H1 (cell line): ENCODE results near the gene DPP4. TPM values are rescaled to one million over a fixed set of nuclear protein-coding genes. Genes with fewer than 3 reads are reported as not detected.

Experiments
- CTCF ChIA-PET: fragments of 300-600 bp; sonication (Branson Sonifier 250); formaldehyde crosslinking; loops from one replicate; lab custom pipeline; 2021; ENCODE audit not compliant: partially characterized antibody; lab: Charles Lee
- POLR2A ChIA-PET: fragments of 300-600 bp; sonication (Branson Sonifier 250); formaldehyde crosslinking; loops from one replicate; lab custom pipeline; 2021; ENCODE audit warnings: inconsistent platforms; ENCODE audit not compliant: partially characterized antibody; lab: Charles Lee
- DNase-seq, 2 experiments: peaks; one replicate each; pipeline versions ENCODE4 v3.0.0 to v3.0.0-alpha.2; 2010 to 2022; ENCODE audit warnings: low spot score in 2 of 2, low read depth in 1 of 2, mixed read lengths in 1 of 2
- FAIRE-seq: peaks from 2 replicates; lab custom pipeline; 2011; peaks lifted over from hg19 to GRCh38; lab: Jason Lieb, UNC
- H2AFZ ChIP-seq: 2 replicates; pipeline ENCODE4 v1.8.1; 2012; ENCODE audit warnings: low read length, inconsistent platforms
- H2AK5ac ChIP-seq: 2 replicates; pipeline ENCODE4 v1.6.1; 2013; ENCODE audit warnings: low read depth, low read length
- H2BK120ac ChIP-seq: replicated peaks from 2 replicates; pipeline ENCODE3; 2013; ENCODE audit warnings: low read depth, low read length, inconsistent platforms
- H2BK12ac ChIP-seq: 2 replicates; pipeline ENCODE4 v1.6.1; 2013; ENCODE audit warnings: low read depth, low read length
- H2BK15ac ChIP-seq: 2 replicates; pipeline ENCODE4 v1.6.1; 2013; ENCODE audit warnings: low read length
- H2BK20ac ChIP-seq: 2 replicates; pipeline ENCODE4 v1.6.1; 2013; ENCODE audit warnings: low read length
- H2BK5ac ChIP-seq: 2 replicates; pipeline ENCODE4 v1.6.1; 2013; ENCODE audit warnings: low read depth, low read length
- H3K14ac ChIP-seq: 2 replicates; pipeline ENCODE4 v1.6.1; 2013; ENCODE audit warnings: inconsistent platforms; ENCODE audit not compliant: insufficient read length
- H3K18ac ChIP-seq: 2 replicates; pipeline ENCODE4 v1.6.1; 2013; ENCODE audit warnings: low read length; ENCODE audit errors: extremely low read depth
- H3K23ac ChIP-seq: 2 replicates; pipeline ENCODE4 v1.6.1; 2013; ENCODE audit warnings: inconsistent platforms; ENCODE audit not compliant: insufficient read length
- H3K23me2 ChIP-seq: 2 replicates; pipeline ENCODE4 v1.6.1; 2013; ENCODE audit warnings: low read depth, low read length
- H3K27ac ChIP-seq: 2 replicates; pipeline ENCODE4 v1.6.1; 2011; ENCODE audit warnings: low read depth, low read length, inconsistent platforms
- H3K27me3 ChIP-seq, 4 experiments: replicated peaks in 1 of 4; 1 replicate in 1 of 4; 2 replicates in 3 of 4; pipeline versions ENCODE4 v1.6.1 to v1.8.1; 2011 to 2013; ENCODE audit warnings: low read length in 3 of 4, mild to moderate bottlenecking in 3 of 4, inconsistent platforms in 2 of 4, mixed read lengths in 2 of 4, moderate library complexity in 1 of 4; ENCODE audit not compliant: control insufficient read depth in 3 of 4, insufficient read depth in 3 of 4; ENCODE audit errors: extremely low read depth in 1 of 4
- H3K36me3 ChIP-seq, 4 experiments: 2 replicates each; pipeline versions ENCODE4 v1.6.1 to v1.8.1; 2011 to 2013; ENCODE audit warnings: mild to moderate bottlenecking in 4 of 4, low read length in 3 of 4, moderate library complexity in 2 of 4, control low read depth in 1 of 4, inconsistent platforms in 1 of 4; ENCODE audit not compliant: insufficient read depth in 4 of 4, control insufficient read depth in 2 of 4
- H3K4ac ChIP-seq: replicated peaks from 2 replicates; pipeline ENCODE3; 2013; ENCODE audit warnings: low read length, low read depth, mixed read lengths, inconsistent platforms; ENCODE audit not compliant: insufficient read length
- H3K4me1 ChIP-seq, 4 experiments: replicated peaks in 1 of 4; 1 replicate in 1 of 4; 2 replicates in 3 of 4; pipeline versions ENCODE4 v1.6.1 to v1.8.1; 2011 to 2013; ENCODE audit warnings: low read length in 3 of 4, inconsistent platforms in 2 of 4, mixed read lengths in 1 of 4; ENCODE audit not compliant: insufficient read depth in 4 of 4, control insufficient read depth in 3 of 4
- H3K4me2 ChIP-seq, 2 experiments: 2 replicates each; pipeline versions ENCODE4 v1.6.1 to v1.8.1; 2011 to 2013; ENCODE audit warnings: low read depth in 2 of 2, low read length in 2 of 2, control low read depth in 1 of 2, inconsistent platforms in 1 of 2, mild to moderate bottlenecking in 1 of 2; ENCODE audit not compliant: insufficient read depth in 1 of 2
- H3K4me3 ChIP-seq, 4 experiments: fragments of 200-600, 300-600 bp in 1 of 4; sonication (generic), shearing (Covaris generic), sonication (Bioruptor Twin) in 1 of 4; 2 replicates each; pipeline versions ENCODE4 v1.5.1 to v1.8.1; 2011 to 2016; ENCODE audit warnings: low read length in 4 of 4, low read depth in 3 of 4, control low read depth in 2 of 4, inconsistent platforms in 2 of 4, mild to moderate bottlenecking in 2 of 4, mixed read lengths in 1 of 4, moderate library complexity in 1 of 4; ENCODE audit not compliant: insufficient read depth in 2 of 4; ENCODE audit errors: extremely low read depth in 1 of 4
- H3K56ac ChIP-seq: replicated peaks from 2 replicates; pipeline ENCODE3; 2013; ENCODE audit warnings: low read depth, mild to moderate bottlenecking, mixed read lengths, low read length, inconsistent platforms; ENCODE audit not compliant: insufficient read length
- H3K79me1 ChIP-seq: 2 replicates; pipeline ENCODE4 v1.6.1; 2013; ENCODE audit warnings: low read depth, low read length, control low read depth
- H3K79me2 ChIP-seq, 2 experiments: 2 replicates each; pipeline versions ENCODE4 v1.6.1 to v1.8.1; 2012 to 2013; ENCODE audit warnings: low read length in 2 of 2, mild to moderate bottlenecking in 2 of 2, inconsistent platforms in 1 of 2; ENCODE audit not compliant: insufficient read depth in 2 of 2, control insufficient read depth in 1 of 2
- H3K9ac ChIP-seq, 4 experiments: replicated peaks in 1 of 4; 1 replicate in 1 of 4; 2 replicates in 3 of 4; pipeline versions ENCODE4 v1.6.1 to v1.8.1; 2011 to 2013; ENCODE audit warnings: low read depth in 3 of 4, low read length in 3 of 4, control low read depth in 2 of 4, mild to moderate bottlenecking in 2 of 4, moderate library complexity in 2 of 4, inconsistent platforms in 1 of 4; ENCODE audit errors: extremely low read depth in 1 of 4
- H3K9me3 ChIP-seq, 2 experiments: 2 replicates each; pipeline versions ENCODE4 v1.6.1 to v1.8.1; 2012 to 2013; ENCODE audit warnings: mild to moderate bottlenecking in 2 of 2, moderate library complexity in 2 of 2, control low read depth in 1 of 2, inconsistent platforms in 1 of 2, low read depth in 1 of 2, low read length in 1 of 2, mixed read lengths in 1 of 2; ENCODE audit not compliant: insufficient read depth in 2 of 2
- H4K20me1 ChIP-seq, 2 experiments: replicated peaks in 1 of 2; 2 replicates each; pipeline versions ENCODE3 to v1.8.1; 2011 to 2013; ENCODE audit warnings: inconsistent platforms in 2 of 2, low read length in 2 of 2, mild to moderate bottlenecking in 1 of 2; ENCODE audit not compliant: insufficient read depth in 2 of 2, control insufficient read depth in 1 of 2
- H4K5ac ChIP-seq: 2 replicates; pipeline ENCODE4 v1.6.1; 2013; ENCODE audit warnings: low read length, low read depth, mixed read lengths, inconsistent platforms; ENCODE audit not compliant: insufficient read length
- H4K8ac ChIP-seq: 2 replicates; pipeline ENCODE4 v1.8.0; 2013; ENCODE audit warnings: mild to moderate bottlenecking, moderate library complexity, low read length, inconsistent platforms; ENCODE audit not compliant: insufficient read depth; ENCODE audit errors: extremely low read depth
- H4K91ac ChIP-seq: replicated peaks from 2 replicates; pipeline ENCODE3; 2013; ENCODE audit warnings: low read length, mixed read lengths, inconsistent platforms; ENCODE audit not compliant: insufficient read length
- BCL11A ChIP-seq, 2 experiments: IDR thresholded peaks; one replicate each; pipeline ENCODE4 v1.6.1; 2011; ENCODE audit warnings: low read depth in 2 of 2, low read length in 2 of 2, mild to moderate bottlenecking in 2 of 2
- CHD2 ChIP-seq: IDR thresholded peaks from 2 replicates; pipeline ENCODE4 v1.6.1; 2012; ENCODE audit warnings: low read length, improper control_type of control experiment
- GABPA ChIP-seq: IDR thresholded peaks from 2 replicates; pipeline ENCODE4 v1.6.1; 2011; ENCODE audit warnings: mild to moderate bottlenecking, low read length, moderate library complexity, borderline replicate concordance; ENCODE audit not compliant: insufficient read depth
- JUN ChIP-seq: IDR thresholded peaks from 2 replicates; pipeline ENCODE4 v1.6.1; 2011; ENCODE audit warnings: low read depth, mild to moderate bottlenecking, improper control_type of control experiment, low read length
- PHF8 ChIP-seq: fragments of 200-600 bp; sonication (generic); conservative IDR thresholded peaks from 2 replicates; pipeline ENCODE4 v1.7.1; 2012; ENCODE audit warnings: low read depth, mild to moderate bottlenecking, inconsistent platforms, low read length, moderate library complexity
- POU5F1 ChIP-seq: IDR thresholded peaks from 2 replicates; pipeline ENCODE4 v1.6.1; 2011; ENCODE audit warnings: low read depth, mild to moderate bottlenecking, low read length, moderate library complexity
- RFX5 ChIP-seq: IDR thresholded peaks from 2 replicates; pipeline ENCODE4 v1.6.1; 2011; ENCODE audit warnings: low read depth, low read length, improper control_type of control experiment, borderline replicate concordance
- SRF ChIP-seq: IDR thresholded peaks from 2 replicates; pipeline ENCODE4 v1.6.1; 2011; ENCODE audit warnings: mild to moderate bottlenecking, low read depth, low read length, moderate library complexity
- TBP ChIP-seq: IDR thresholded peaks from 2 replicates; pipeline ENCODE4 v1.6.1; 2011; ENCODE audit warnings: low read depth, low read length, improper control_type of control experiment
- TCF12 ChIP-seq: IDR thresholded peaks from 2 replicates; pipeline ENCODE4 v1.6.1; 2011; ENCODE audit warnings: low read depth, mild to moderate bottlenecking, low read length
- YY1 ChIP-seq: IDR thresholded peaks from 2 replicates; pipeline ENCODE4 v1.6.1; 2011; ENCODE audit warnings: low read depth, mild to moderate bottlenecking, low read length
- WGBS, 2 experiments: shearing (Covaris generic) in 1 of 2; methylation state at CpG; one replicate each; pipeline versions ENCODE4 v1.1.6 to v1.1.7; 2013 to 2015; ENCODE audit warnings: low lambda C conversion rate in 2 of 2, mixed read lengths in 2 of 2, inconsistent platforms in 1 of 2, low coverage in 1 of 2, missing lambda C conversion rate in 1 of 2; ENCODE audit not compliant: insufficient replicate concordance in 2 of 2, insufficient coverage in 1 of 2, insufficient read length in 1 of 2; ENCODE audit errors: extremely low coverage in 1 of 2, missing lambda C conversion rate in 1 of 2; 5-methylcytosine and 5-hydroxymethylcytosine counted together
- polyA plus RNA-seq, 7 experiments: library from polyadenylated mRNA; depleted of rRNA in 3 of 7; stranded (reverse) in 5 of 7; unstranded in 2 of 7; fragments of >200 nt in 5 of 7; fragments of 200-250 nt in 2 of 7; gene quantifications; 1 replicate in 5 of 7; 2 replicates in 1 of 7; 4 replicates in 1 of 7; pipeline versions ENCODE4 v1.2.1 to v1.2.3, GENCODE V29; 2011 to 2013; ENCODE audit warnings: missing spikeins in 2 of 7, mixed read lengths in 2 of 7
- total RNA-seq: library from RNA; stranded (reverse); fragmentation: NEBNext Ultra II Directional; extraction: Animal tissue kit (Norgen Biotek cat#: 25700); gene quantifications from 2 replicates; pipeline ENCODE4 v1.2.1, GENCODE V29; 2021

The DPP4 gene
- total and polyA plus RNA-seq, 2 of the 8 experiments (the other 6 are each of a cell fraction or from before 2014, with no cell fraction given): 1.3 to 3.1 TPM

- Histone ChIP-seq H3K4me2 (no peak overlapping the region), H3K79me1 (no peaks in the 10 kb centered on the region), H3K36me3 (no peaks in the 10 kb centered on the region; a peak in 1 of 8 replicates), H4K91ac (no peak overlapping the region), H4K20me1 (no peaks in the 10 kb centered on the region), H3K27me3 (no peaks in the 10 kb centered on the region), H3K23me2 (no peaks in the 10 kb centered on the region), H3K9me3 (0 out of 4 replicates have a peak, but pooled peaks cover 0 to 6% of the 10 kb centered on the region in 2 experiments), H4K5ac (no peak overlapping the region), H2BK5ac (no peak overlapping the region), H2BK120ac (no peak overlapping the region), H2BK15ac (no peak overlapping the region), H3K14ac (no peak overlapping the region), H3K4me3 (no peak overlapping the region), H3K4ac (no peak overlapping the region), H3K27ac (no peak overlapping the region), H2BK12ac (no peak overlapping the region), H2AK5ac (no peak overlapping the region), H3K79me2 (no peaks in the 10 kb centered on the region), H3K18ac (no peak overlapping the region), H4K8ac (no peak overlapping the region), H2AFZ (no peak overlapping the region), H3K4me1 (peaks cover 0 to 6% (median 3%) of the 10 kb centered on the region in 4 experiments; a peak in 3 of 7 replicates), H2BK20ac (no peak overlapping the region), H3K23ac (no peak overlapping the region), H3K56ac (no peak overlapping the region), H3K9ac (no peak overlapping the region)
- CTCF ChIA-PET: interaction anchor here (1.1 kb wide), 1 partner anchor 13 kb away, joined by 5 read pairs; no protein-coding TSS in a partner anchor
- no peak for FAIRE-seq
- 92% methylated on average over 5 of the region's 5 CpGs; no CpG with 5 or more reads in 1 of the 2 experiments for WGBS, 2 experiments
- POLR2A ChIA-PET: no interaction called here
- no peak for DNase-seq
- TF ChIP-seq JUN: no peak
- no peak for TF ChIP-seq RFX5
- TF ChIP-seq POU5F1: no peak
- TF ChIP-seq YY1: no peak
- TF ChIP-seq TCF12: no peak
- no peak for TF ChIP-seq BCL11A (IDR thresholded peaks at IDR 0.05; ENCODE audit: low read depth in 2 of 2, low read length in 2 of 2)
- no peak for TF ChIP-seq TBP
- TF ChIP-seq SRF: no peak
- TF ChIP-seq PHF8: no peak
- no peak for TF ChIP-seq CHD2
- no peak for TF ChIP-seq GABPA
Measured at GRCh38 chr2:162111958-162112850, 38.2 kb upstream of the DPP4 start.
